Stimulated activated CD4-positive, alpha-beta T cell treated with anti-CD3 and anti-CD28 coated beads, TNF-alpha, amount 100 ng/mL, for 4 hours (primary cell): ENCODE measurements around the gene PFN1.
A peak's percentile ranks its signal among the peaks of the same experiment; 100 is the strongest.
"Not testable (repeated sequence)": the region's sequence is repeated elsewhere in the genome, so short reads cannot be mapped to it uniquely, and the experiment has no call there.

Experiments
- DNase-seq, 3 experiments: peaks; one replicate each; pipeline ENCODE4 v3.0.0-alpha.2; 2020; ENCODE audit warnings: low read depth in 3 of 3

The PFN1 gene

GRCh38 chr17:4945176-4945943 is 3.0 kb downstream of the PFN1 start:
- peak; percentile 75 to 79 (median 78) for DNase-seq

GRCh38 chr17:4944554-4945175 is 3.7 kb downstream of the PFN1 start:
- DNase-seq: no peak

GRCh38 chr17:4944163-4944553 is 4.2 kb downstream of the PFN1 start:
- no peak for DNase-seq

- no peak for DNase-seq
Observed at GRCh38 chr17:4942760-4943508, 5.4 kb downstream of the PFN1 start.

GRCh38 chr17:4941319-4941610 is 7.1 kb downstream of the PFN1 start:
- no peak for DNase-seq

GRCh38 chr17:4940555-4941318 is 7.6 kb downstream of the PFN1 start:
- DNase-seq: no peak

GRCh38 chr17:4939796-4940554 is 8.4 kb downstream of the PFN1 start, which contains the start of the genes RNF167 and SLC25A11:
TSS of gene RNF167 (plus strand) at chr17:4940268. CDS start at chr17:4940910, 642 bp downstream.
TSS of gene SLC25A11 (minus strand) at chr17:4940046. CDS start at chr17:4939910, 136 bp downstream.
- DNase-seq: peak; percentile 76 to 93 (median 91)

- no peak for DNase-seq
Observed at GRCh38 chr17:4939546-4939795, 8.9 kb downstream of the PFN1 start.

GRCh38 chr17:4938688-4939545 is 9.4 kb downstream of the PFN1 start:
- no peak for DNase-seq

GRCh38 chr17:4938069-4938491 is 10.2 kb downstream of the PFN1 start:
- DNase-seq: no peak

GRCh38 chr17:4937553-4937952 is 10.8 kb downstream of the PFN1 start:
- DNase-seq: no peak

GRCh38 chr17:4936436-4936835 is 11.9 kb downstream of the PFN1 start:
- DNase-seq: no peak

GRCh38 chr17:4935650-4936049 is 12.7 kb downstream of the PFN1 start:
- no peak for DNase-seq

- no peak for DNase-seq
Observed at GRCh38 chr17:4934173-4934979, 14.0 kb downstream of the PFN1 start.

GRCh38 chr17:4933646-4934045 is 14.7 kb downstream of the PFN1 start:
- DNase-seq: no peak

- DNase-seq: no peak
Observed at GRCh38 chr17:4932756-4933155, 15.6 kb downstream of the PFN1 start.

GRCh38 chr17:4931963-4932362 is 16.4 kb downstream of the PFN1 start, which contains the start of gene GP1BA:
TSS of gene GP1BA (plus strand) at chr17:4932277. CDS start at chr17:4932605, 328 bp downstream.
- no peak for DNase-seq

GRCh38 chr17:4928881-4929280 is 19.4 kb downstream of the PFN1 start:
- no peak for DNase-seq

GRCh38 chr17:4926577-4927335 is 21.6 kb downstream of the PFN1 start:
- not testable (repeated sequence) for DNase-seq
